ENCODE measurements around the gene RTN4RL1. TPM values are rescaled to one million over a fixed set of nuclear protein-coding genes. Genes with fewer than 3 reads are reported as not detected.

Gene RTN4RL1
- total RNA-seq, 1 experiment from 2014 or later, result 0.80 TPM

DNA sequence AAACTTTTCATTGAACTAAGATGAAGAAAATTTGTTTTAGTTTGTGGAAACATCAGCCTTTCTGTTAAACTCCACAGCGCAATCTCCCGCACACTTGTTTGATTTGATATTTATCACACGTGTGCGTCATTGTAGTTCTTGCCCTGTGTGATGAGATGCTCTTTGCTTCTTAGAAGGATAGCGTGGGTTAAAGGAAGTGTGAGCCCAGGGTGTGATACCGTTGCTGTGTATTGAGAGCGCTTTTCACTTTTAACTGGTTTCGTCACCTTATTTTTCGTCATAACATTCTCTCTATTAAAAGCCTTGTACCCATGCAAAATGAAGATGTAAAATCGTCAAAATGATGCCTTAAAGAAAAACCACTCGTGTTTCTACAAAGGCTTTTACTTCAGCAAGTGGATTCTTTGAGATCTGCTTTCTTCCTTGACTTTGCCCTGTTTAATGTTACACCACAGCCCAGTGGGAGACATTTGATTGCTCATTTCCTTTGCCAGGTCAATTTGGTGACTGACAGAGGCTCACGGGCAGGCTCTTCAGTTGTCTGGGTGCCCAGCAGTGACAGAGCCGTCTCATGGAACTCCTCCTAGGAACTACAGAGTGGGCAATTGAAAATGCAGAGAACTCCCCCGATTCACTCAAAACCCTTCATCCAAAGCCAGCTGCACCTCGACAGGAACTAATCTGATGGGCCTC, 134.2 kb downstream of the RTN4RL1 start:
- Histone ChIP-seq H3K27ac (ENCODE audit: low read length) (no peak overlapping the region), H3K4me1 (ENCODE audit: control insufficient read depth, insufficient read depth, low read length) (no peaks in the 10 kb centered on the region), H3K27me3 (ENCODE audit: control insufficient read depth, insufficient read depth, low read length) (no peaks in the 10 kb centered on the region), H3K9me3 (ENCODE audit: control insufficient read depth, insufficient read depth, low read depth, low read length) (no peaks in the 10 kb centered on the region), H3K4me3 (ENCODE audit: low read depth in 2 of 2, low read length in 2 of 2) (no peak overlapping the region), H3K36me3 (ENCODE audit: control insufficient read depth, insufficient read depth, low read length) (peaks cover 10% of the 10 kb centered on the region)
- BruUV-seq (replicated peaks), result TSS peak; percentile 50
- ATAC-seq (no peak), DNase-seq (ENCODE audit: low read depth, low spot score) (no peak)
- in situ Hi-C loops (cut with HindIII; ENCODE audit: low pct_unique_long_range_greater_than_20kb, low sequenced_read_pairs) (no loop called here), intact Hi-C loops (cut with micrococcal nuclease; ENCODE audit: unreplicated experiment) (no loop called here)
- TF ChIP-seq, protein P1, sequence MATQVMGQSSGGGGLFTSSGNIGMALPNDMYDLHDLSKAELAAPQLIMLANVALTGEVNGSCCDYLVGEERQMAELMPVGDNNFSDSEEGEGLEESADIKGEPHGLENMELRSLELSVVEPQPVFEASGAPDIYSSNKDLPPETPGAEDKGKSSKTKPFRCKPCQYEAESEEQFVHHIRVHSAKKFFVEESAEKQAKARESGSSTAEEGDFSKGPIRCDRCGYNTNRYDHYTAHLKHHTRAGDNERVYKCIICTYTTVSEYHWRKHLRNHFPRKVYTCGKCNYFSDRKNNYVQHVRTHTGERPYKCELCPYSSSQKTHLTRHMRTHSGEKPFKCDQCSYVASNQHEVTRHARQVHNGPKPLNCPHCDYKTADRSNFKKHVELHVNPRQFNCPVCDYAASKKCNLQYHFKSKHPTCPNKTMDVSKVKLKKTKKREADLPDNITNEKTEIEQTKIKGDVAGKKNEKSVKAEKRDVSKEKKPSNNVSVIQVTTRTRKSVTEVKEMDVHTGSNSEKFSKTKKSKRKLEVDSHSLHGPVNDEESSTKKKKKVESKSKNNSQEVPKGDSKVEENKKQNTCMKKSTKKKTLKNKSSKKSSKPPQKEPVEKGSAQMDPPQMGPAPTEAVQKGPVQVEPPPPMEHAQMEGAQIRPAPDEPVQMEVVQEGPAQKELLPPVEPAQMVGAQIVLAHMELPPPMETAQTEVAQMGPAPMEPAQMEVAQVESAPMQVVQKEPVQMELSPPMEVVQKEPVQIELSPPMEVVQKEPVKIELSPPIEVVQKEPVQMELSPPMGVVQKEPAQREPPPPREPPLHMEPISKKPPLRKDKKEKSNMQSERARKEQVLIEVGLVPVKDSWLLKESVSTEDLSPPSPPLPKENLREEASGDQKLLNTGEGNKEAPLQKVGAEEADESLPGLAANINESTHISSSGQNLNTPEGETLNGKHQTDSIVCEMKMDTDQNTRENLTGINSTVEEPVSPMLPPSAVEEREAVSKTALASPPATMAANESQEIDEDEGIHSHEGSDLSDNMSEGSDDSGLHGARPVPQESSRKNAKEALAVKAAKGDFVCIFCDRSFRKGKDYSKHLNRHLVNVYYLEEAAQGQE (IDR thresholded peaks at IDR 0.05; ENCODE audit: insufficient read depth in 1 of 2, low read depth in 2 of 2, low read length in 1 of 2), result no peak
- ChIA-PET CTCF (interaction anchor here (0.7 kb wide), 1 partner anchor 29 kb away, joined by 3 read pairs; no protein-coding TSS in a partner anchor), POLR2A (interaction anchor here (0.6 kb wide), 1 partner anchor 242 kb away, joined by 3 read pairs; no protein-coding TSS in a partner anchor)

DNA sequence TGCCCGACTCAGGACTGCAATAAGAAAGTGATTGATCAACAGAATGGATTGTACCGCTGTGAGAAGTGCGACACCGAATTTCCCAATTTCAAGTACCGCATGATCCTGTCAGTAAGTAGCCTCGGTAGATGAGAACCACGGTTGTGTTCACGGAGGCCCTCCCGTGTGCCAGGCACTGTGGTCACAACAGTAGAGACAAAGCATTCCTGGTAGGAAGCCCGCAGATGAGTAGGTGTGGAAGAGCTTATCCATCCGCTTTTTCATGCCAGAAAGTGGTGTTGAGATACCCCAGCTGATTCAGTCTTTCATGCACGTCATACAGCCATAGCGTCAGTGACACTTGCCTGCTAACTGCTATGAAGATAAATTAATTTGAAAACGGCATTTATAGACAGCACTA, 136.4 kb downstream of the RTN4RL1 start:
- intact Hi-C loops (cut with micrococcal nuclease; ENCODE audit: unreplicated experiment) (no loop called here), in situ Hi-C loops (cut with HindIII; ENCODE audit: low pct_unique_long_range_greater_than_20kb, low sequenced_read_pairs) (no loop called here)
- no peak for ATAC-seq
- H3K4me3 ChIP-seq (ENCODE audit: low read depth in 2 of 2, low read length in 2 of 2), result no peak overlapping the region
- no peak for DNase-seq (ENCODE audit: low read depth, low spot score)
- CTCF ChIA-PET, result no interaction called here
- POLR2A ChIA-PET, result no interaction called here
- H3K9me3 ChIP-seq (ENCODE audit: control insufficient read depth, insufficient read depth, low read depth, low read length), result no peaks in the 10 kb centered on the region
- H3K36me3 ChIP-seq (ENCODE audit: control insufficient read depth, insufficient read depth, low read length), result peaks cover 3% of the 10 kb centered on the region; the same call in 1 of the 2 replicates
- BruUV-seq (replicated peaks), result no TSS peak
- H3K27me3 ChIP-seq (ENCODE audit: control insufficient read depth, insufficient read depth, low read length), result no peaks in the 10 kb centered on the region
- H3K27ac ChIP-seq (ENCODE audit: low read length), result no peak overlapping the region
- no peaks in the 10 kb centered on the region for H3K4me1 ChIP-seq (ENCODE audit: control insufficient read depth, insufficient read depth, low read length)
- TF ChIP-seq POLR2AphosphoS5 (IDR thresholded peaks at IDR 0.05; ENCODE audit: low read depth, low read length), result no peak
- no peak for TF ChIP-seq SIN3A (IDR thresholded peaks at IDR 0.05; ENCODE audit: borderline replicate concordance, insufficient read depth, low read depth, low read length)
- TF ChIP-seq, protein P1 (IDR thresholded peaks at IDR 0.05; ENCODE audit: insufficient read depth in 1 of 2, low read depth in 2 of 2, low read length in 1 of 2), result no peak
- TF ChIP-seq, protein P2, sequence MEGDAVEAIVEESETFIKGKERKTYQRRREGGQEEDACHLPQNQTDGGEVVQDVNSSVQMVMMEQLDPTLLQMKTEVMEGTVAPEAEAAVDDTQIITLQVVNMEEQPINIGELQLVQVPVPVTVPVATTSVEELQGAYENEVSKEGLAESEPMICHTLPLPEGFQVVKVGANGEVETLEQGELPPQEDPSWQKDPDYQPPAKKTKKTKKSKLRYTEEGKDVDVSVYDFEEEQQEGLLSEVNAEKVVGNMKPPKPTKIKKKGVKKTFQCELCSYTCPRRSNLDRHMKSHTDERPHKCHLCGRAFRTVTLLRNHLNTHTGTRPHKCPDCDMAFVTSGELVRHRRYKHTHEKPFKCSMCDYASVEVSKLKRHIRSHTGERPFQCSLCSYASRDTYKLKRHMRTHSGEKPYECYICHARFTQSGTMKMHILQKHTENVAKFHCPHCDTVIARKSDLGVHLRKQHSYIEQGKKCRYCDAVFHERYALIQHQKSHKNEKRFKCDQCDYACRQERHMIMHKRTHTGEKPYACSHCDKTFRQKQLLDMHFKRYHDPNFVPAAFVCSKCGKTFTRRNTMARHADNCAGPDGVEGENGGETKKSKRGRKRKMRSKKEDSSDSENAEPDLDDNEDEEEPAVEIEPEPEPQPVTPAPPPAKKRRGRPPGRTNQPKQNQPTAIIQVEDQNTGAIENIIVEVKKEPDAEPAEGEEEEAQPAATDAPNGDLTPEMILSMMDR (IDR thresholded peaks at IDR 0.05), result no peak

Small RNA genes lying within 50 kb of the gene (microRNA-seq; reads per million reads assigned to microRNA genes)
- gene MIR132 (ENCODE audit: unreplicated experiment), result 590 reads per million, percentile 75 among the genes with 10 or more reads in this experiment
- 7.6 reads per million, percentile 23 among the genes with 10 or more reads in this experiment for gene MIR212 (ENCODE audit: unreplicated experiment)

Other genes with a start within 250 kb of the RTN4RL1 start
- 17.1 TPM for gene SMYD4, start 195.4 kb downstream of the RTN4RL1 start, total RNA-seq (2021; ENCODE audit: unreplicated experiment)
- 150 TPM for gene RPA1, start 195.3 kb downstream of the RTN4RL1 start, total RNA-seq (2021; ENCODE audit: unreplicated experiment)
- gene DPH1, start 4.8 kb upstream of the RTN4RL1 start, total RNA-seq (2021; ENCODE audit: unreplicated experiment), result 24.3 TPM
- 42.5 TPM for gene OVCA2, start 16.7 kb upstream of the RTN4RL1 start, total RNA-seq (2021; ENCODE audit: unreplicated experiment)
- gene HIC1, start 29.8 kb upstream of the RTN4RL1 start, total RNA-seq (2021; ENCODE audit: unreplicated experiment), result 1.4 TPM

Data from Panc1 (cell line).